Prostate gland (tissue), 2 donors: ENCODE results near the gene FHOD1.

ENCODE experiments used
- CTCF ChIP-seq, 4 experiments: fragments of 200-600 bp in 2 of 4; fragments of 450-650 bp in 2 of 4; sonication (generic) in 2 of 4; IDR thresholded peaks; 1 replicate in 3 of 4; 2 replicates in 1 of 4; pipeline ENCODE4 v1.5.1; 2016 to 2019; ENCODE audit warnings: antibody characterized with exemption in 4 of 4, mild to moderate bottlenecking in 2 of 4, moderate library complexity in 2 of 4
- POLR2AphosphoS5 ChIP-seq: sonication (generic); formaldehyde crosslinking; IDR thresholded peaks from one replicate; pipeline ENCODE4 v1.6.1; 2017; ENCODE audit warnings: antibody characterized with exemption

GRCh38 chr16:67281536-67282446 is 34.5 kb upstream of the FHOD1 start:
- TF ChIP-seq CTCF (IDR thresholded peaks at IDR 0.05): no peak
- TF ChIP-seq POLR2AphosphoS5: no peak
